HG03103 (cell line): ENCODE results near the gene SLC4A4.

Experiments
- ATAC-seq: cut with Tn5 transposase; IDR thresholded peaks from one replicate; pipeline ENCODE4 v1.9.1; 2021; ENCODE audit warnings: low read depth; ENCODE audit not compliant: unreplicated experiment

Gene SLC4A4

GRCh38 chr4:71356924-71357663 lies 18.3 kb downstream of the SLC4A4 start:
- ATAC-seq, result no peak

GRCh38 chr4:71360844-71361243 lies 22.0 kb downstream of the SLC4A4 start:
- no peak for ATAC-seq

- no peak for ATAC-seq
Observed at GRCh38 chr4:71361476-71361875, 22.7 kb downstream of the SLC4A4 start.

- no peak for ATAC-seq
Observed at GRCh38 chr4:71366766-71367165, 27.9 kb downstream of the SLC4A4 start.

- no peak for ATAC-seq
Observed at GRCh38 chr4:71367546-71367945, 28.7 kb downstream of the SLC4A4 start.

GRCh38 chr4:71368906-71369305 lies 30.1 kb downstream of the SLC4A4 start:
- ATAC-seq, result no peak

GRCh38 chr4:71369536-71369935 lies 30.7 kb downstream of the SLC4A4 start:
- ATAC-seq, result no peak

GRCh38 chr4:71375494-71375893 lies 36.7 kb downstream of the SLC4A4 start:
- no peak for ATAC-seq

- no peak for ATAC-seq
Observed at GRCh38 chr4:71377561-71377960, 38.7 kb downstream of the SLC4A4 start.

- ATAC-seq, result no peak
Observed at GRCh38 chr4:71379126-71379525, 40.3 kb downstream of the SLC4A4 start.

- no peak for ATAC-seq
Observed at GRCh38 chr4:71380788-71381187, 42.0 kb downstream of the SLC4A4 start.

- ATAC-seq, result no peak
Observed at GRCh38 chr4:71382125-71382899, 43.5 kb downstream of the SLC4A4 start.

GRCh38 chr4:71382900-71383560 lies 44.2 kb downstream of the SLC4A4 start:
- ATAC-seq, result no peak

- no peak for ATAC-seq
Observed at GRCh38 chr4:71383984-71384383, 45.2 kb downstream of the SLC4A4 start.

GRCh38 chr4:71389149-71389827 lies 50.5 kb downstream of the SLC4A4 start:
- ATAC-seq, result no peak

GRCh38 chr4:71392109-71392508 lies 53.3 kb downstream of the SLC4A4 start:
- ATAC-seq, result no peak

- no peak for ATAC-seq
Observed at GRCh38 chr4:71396382-71396781, 57.6 kb downstream of the SLC4A4 start.

- ATAC-seq, result no peak
Observed at GRCh38 chr4:71400810-71401209, 62.0 kb downstream of the SLC4A4 start.

GRCh38 chr4:71402616-71403015 lies 63.8 kb downstream of the SLC4A4 start:
- ATAC-seq, result no peak

- ATAC-seq, result no peak
Observed at GRCh38 chr4:71404049-71404448, 65.2 kb downstream of the SLC4A4 start.

GRCh38 chr4:71405791-71406190 lies 67.0 kb downstream of the SLC4A4 start:
- no peak for ATAC-seq
